GM18867 (cell line): Measurements from ENCODE around the gene EHF.

Source experiments
- ATAC-seq: cut with Tn5 transposase; IDR thresholded peaks from one replicate; pipeline ENCODE4 v1.9.1; 2021; ENCODE audit warnings: mild to moderate bottlenecking, moderate library complexity; ENCODE audit not compliant: unreplicated experiment

Gene EHF

DNA sequence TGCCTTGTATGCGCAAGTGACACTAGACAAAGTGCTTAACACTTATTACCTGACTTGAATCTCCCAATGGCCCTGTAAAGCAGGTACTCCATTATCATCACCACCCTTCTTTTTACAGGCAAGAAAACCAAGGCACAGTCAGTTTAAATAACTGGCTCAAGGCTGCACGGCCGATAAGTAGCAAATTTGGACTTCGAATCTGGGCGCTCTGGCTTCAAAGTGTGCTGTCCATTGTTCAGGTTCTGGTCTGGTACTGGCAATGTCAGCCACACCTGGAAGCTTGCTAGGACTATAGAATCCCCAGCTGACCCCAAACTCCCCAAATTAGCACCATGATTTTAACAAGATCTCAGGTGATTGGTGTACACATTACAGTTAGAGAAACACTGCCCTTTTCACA, 19.3 kb upstream of the EHF start:
- no peak for ATAC-seq

DNA sequence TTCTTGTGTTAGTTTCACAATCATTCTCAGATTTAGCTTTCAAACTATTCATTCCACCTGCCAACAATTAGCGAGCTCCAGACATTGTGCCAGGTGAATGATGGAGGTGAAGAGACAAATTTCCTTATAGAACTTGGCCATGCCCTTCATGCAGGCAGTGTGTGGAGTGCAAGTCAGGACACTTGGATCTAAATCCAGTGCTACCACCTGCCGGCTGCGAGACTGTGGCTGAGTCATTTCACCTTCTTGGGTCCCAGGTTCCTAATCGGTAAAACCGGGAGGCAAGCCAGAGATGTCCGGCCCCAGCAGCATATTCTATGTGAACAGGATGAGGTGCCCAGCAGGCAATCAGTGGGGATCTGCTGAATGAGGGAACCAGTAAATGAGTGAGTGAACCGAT, 18.6 kb upstream of the EHF start:
- ATAC-seq: no peak

- ATAC-seq: no peak
Observed at GRCh38 chr11:34603129-34604001, 17.5 kb upstream of the EHF start.

GRCh38 chr11:34604145-34604544, 16.7 kb upstream of the EHF start:
- no peak for ATAC-seq

GRCh38 chr11:34604911-34605310, 16.0 kb upstream of the EHF start:
- ATAC-seq: no peak

GRCh38 chr11:34605481-34606325, 15.2 kb upstream of the EHF start:
- no peak for ATAC-seq

DNA sequence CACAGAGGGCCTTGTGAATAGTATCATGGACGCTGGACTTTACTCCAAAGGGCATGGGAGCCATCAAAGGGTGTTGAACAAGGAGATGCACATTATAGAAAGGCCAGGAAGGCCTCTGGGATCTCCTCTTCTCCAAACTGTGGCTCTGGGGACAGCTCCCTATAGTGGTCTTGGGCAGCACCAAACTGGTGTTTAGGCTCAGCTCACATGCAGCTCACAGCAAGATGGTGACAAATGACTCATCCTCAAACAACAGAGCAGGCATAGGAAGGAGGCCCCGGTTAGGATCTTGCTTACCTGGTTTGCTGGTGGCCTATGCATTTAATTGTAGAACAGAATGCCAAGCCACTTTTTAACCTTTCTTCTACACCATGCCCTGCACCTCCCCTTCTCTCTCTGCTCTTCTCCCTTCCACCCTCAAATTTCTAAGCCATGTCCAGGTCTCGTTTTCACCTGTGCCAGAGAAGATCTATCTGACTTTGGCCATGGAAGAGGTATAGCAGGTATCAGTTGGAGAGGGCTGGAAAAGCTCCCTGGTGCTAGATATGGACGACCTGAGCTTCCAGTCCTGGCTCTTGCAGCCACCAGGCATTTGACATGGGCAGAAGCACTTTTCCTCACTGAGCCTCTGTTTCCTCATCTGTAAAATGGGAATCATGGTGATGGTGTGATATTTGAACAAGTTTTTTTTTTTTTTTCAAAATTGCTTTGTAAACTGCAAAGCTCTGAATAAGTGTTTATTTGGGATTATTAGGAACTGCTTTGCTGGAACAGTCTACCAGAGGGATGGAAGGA, 14.4 kb upstream of the EHF start:
- no peak for ATAC-seq

DNA sequence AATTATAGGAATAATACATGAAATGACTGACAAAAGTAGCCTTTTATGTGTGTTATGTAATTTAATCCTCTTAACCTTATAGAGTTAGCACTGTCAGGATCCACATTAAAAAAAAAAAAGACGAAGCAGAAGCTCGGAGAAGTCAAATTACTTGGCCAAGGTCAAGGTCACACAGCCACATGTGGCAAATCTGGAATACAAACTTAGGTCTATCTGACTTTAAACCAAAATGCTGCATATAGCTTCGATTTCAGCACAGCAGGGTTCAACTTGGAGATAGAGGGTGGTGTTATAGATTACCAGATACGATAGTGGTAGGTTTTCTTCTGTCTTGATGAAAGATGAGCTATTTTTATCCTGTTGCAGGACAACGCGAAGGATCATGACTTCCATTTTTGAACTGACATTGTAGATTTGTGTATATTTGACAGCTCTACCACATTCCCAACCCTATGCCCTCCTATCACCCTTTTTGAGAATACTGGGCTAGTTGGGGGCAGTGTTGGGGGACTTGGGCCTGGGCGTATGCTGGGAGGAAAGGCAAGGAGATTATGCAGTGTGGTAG, 11.6 kb upstream of the EHF start:
- ATAC-seq: no peak

GRCh38 chr11:34609850-34610249, 11.0 kb upstream of the EHF start:
- ATAC-seq: no peak

GRCh38 chr11:34610324-34611041, 10.4 kb upstream of the EHF start:
- ATAC-seq: no peak

- ATAC-seq: no peak
Observed at GRCh38 chr11:34613015-34613414, 7.9 kb upstream of the EHF start.

- ATAC-seq: peak; percentile 90
Observed at GRCh38 chr11:34613552-34614056, 7.3 kb upstream of the EHF start.

GRCh38 chr11:34614344-34615104, 6.4 kb upstream of the EHF start:
- ATAC-seq: no peak

DNA sequence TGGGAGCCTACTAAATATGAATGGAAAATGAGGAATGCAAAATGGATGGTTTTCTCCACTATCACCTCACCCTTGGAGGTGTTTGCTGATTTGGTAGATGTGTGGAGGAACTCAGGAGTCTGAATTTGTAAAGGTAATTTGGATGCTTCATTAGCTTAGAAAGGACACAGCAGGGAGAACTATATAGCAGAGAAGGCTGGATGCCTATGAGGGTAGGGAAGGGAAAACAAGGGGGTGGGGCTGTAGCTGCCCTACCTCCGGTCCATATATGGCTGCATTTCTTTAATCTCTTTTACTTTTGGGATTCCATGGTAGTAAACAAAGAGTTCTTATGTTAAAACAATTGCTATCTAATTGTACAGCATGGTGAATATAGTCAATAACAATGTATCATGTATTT, 4.8 kb upstream of the EHF start:
- ATAC-seq: no peak

DNA sequence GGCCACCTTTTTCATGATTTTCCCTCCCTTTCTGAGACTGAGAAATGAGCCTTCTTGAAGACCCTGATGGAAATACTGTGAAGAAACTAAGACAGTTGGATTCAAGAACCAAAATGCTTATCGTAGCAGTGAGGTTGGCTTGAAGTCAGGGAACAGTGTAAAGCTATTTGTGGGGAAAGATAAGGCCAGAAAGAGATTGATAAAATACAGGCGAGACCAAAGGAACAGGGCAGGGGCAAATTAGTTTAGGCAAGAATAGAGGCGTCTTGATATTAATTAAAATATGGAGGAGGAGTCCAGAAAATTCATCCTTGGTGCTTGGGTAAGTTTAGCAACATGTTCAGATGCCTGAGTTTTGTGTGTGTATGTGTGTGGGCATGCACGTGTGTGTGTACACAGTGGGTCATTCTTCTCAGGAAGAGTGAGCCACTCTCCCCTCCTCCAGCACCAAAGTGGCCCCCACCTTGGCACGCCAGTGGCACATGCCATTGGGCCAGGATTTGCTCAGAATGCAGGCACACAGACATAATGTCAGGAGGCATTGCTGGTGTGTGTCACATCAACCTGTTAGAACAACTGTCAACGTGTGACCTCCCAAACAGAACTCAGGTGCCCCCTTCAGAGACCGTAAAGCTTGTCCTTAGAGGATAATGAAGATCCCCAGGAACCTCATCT, 3.9 kb upstream of the EHF start:
- ATAC-seq: no peak

DNA sequence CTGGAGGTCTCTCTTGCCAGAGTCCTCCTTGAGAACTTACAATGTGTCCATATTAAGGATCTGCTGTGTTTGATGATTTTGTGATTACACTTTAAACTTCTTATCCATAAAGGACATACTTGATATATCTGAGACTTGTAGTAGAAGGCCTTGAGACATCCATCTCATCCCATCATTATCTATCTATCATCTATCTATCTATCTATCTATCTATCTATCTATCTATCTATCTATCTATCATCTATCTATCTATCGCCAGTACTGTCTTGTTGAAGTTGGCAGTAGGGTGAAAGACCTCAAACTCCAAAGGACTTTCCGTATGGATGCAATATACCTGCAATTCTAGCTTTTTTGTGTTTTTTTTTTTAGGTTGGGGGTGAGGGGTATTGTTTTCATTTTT, 2.5 kb upstream of the EHF start:
- no peak for ATAC-seq

DNA sequence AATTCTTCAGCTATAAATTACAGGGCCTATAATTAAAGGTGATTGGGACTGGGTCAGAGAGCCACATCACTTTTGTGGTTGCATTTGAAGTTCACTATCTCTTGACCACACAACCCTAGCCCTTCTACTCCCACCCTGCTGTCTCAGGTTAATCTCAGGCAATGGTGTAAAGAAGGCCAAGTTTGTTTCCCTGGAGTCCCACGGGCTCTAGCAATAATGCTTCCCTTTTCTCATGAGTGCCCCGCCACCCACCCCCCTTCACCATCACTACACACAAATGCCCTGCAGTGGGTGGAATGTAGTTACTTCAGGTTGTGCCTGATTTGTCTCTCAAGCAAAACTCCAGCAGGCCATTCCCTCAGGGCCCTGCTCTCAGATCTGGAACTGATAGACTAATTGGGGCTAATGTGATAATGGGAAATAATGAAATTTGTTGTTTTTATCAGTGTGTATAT, 1.8 kb upstream of the EHF start:
- ATAC-seq: no peak

- no peak for ATAC-seq
Observed at GRCh38 chr11:34620202-34620601, 691 bp upstream of the EHF start.

- ATAC-seq: no peak
Observed at GRCh38 chr11:34621876-34622275, 983 bp downstream of the EHF start.
